Vagina (tissue), 2 donors: ENCODE results near the gene AKAIN1. TPM values are rescaled to one million over a fixed set of nuclear protein-coding genes. Genes with fewer than 3 reads are reported as not detected.

Experiments used
- DNase-seq, 2 donors: peaks; one replicate each; pipeline ENCODE4 v3.0.0-alpha.2; 2017; ENCODE audit errors: extremely low spot score in 2 of 2
- H3K27ac ChIP-seq: fragments of 200-600 bp; sonication (generic); one replicate; pipeline ENCODE4 v1.5.1; 2019
- H3K27me3 ChIP-seq: fragments of 200-600 bp; sonication (generic); one replicate; pipeline ENCODE4 v1.5.1; 2019
- H3K36me3 ChIP-seq, 2 donors: fragments of 200-600 bp; sonication (generic); one replicate each; pipeline ENCODE4 v1.5.1; 2017 to 2019
- H3K4me1 ChIP-seq: fragments of 200-600 bp; sonication (generic); one replicate; pipeline ENCODE4 v1.5.1; 2019
- H3K4me3 ChIP-seq, 2 donors: fragments of 200-600 bp; sonication (generic); 1 replicate in 1 of 2; 2 replicates in 1 of 2; pipeline ENCODE4 v1.5.1; 2016 to 2019
- H3K9me3 ChIP-seq: fragments of 200-600 bp; sonication (generic); one replicate; pipeline ENCODE4 v1.5.1; 2019
- CTCF ChIP-seq, 3 experiments: fragments of 450-650 bp in 2 of 3; fragments of 200-600 bp in 1 of 3; sonication (generic) in 1 of 3; IDR thresholded peaks; one replicate each; pipeline ENCODE4 v1.5.1; 2017 to 2019; ENCODE audit warnings: antibody characterized with exemption in 3 of 3, mild to moderate bottlenecking in 2 of 3, moderate library complexity in 2 of 3
- POLR2A ChIP-seq, 2 donors: fragments of 450-650 bp; IDR thresholded peaks; one replicate each; pipeline ENCODE4 v1.6.1; 2017; ENCODE audit warnings: antibody characterized with exemption in 2 of 2, mild to moderate bottlenecking in 2 of 2, moderate library complexity in 2 of 2
- POLR2AphosphoS5 ChIP-seq, 2 donors: sonication (generic); formaldehyde crosslinking; IDR thresholded peaks; one replicate each; pipeline ENCODE4 v1.9.0; 2017; ENCODE audit warnings: antibody characterized with exemption in 2 of 2, mild to moderate bottlenecking in 2 of 2, low read depth in 1 of 2; ENCODE audit not compliant: insufficient read depth in 1 of 2
- intact Hi-C: fragments of 100-400 bp; cut with DNase I; formaldehyde crosslinking; loops from one replicate; pipeline ENCODE4 v1.15.1; 2023
- total RNA-seq: library from RNA; depleted of rRNA; stranded (reverse); fragments of >200 nt; gene quantifications from one replicate; pipeline ENCODE4 v1.2.3, GENCODE V29; 2016

Gene AKAIN1
- total RNA-seq, 1 donor from 2014 or later, result not detected

- Histone ChIP-seq H3K27ac (no peak overlapping the region), H3K27me3 (no peaks in the 10 kb centered on the region), H3K4me3 (no peak overlapping the region), H3K4me1 (no peaks in the 10 kb centered on the region), H3K36me3 (no peaks in the 10 kb centered on the region), H3K9me3 (no peaks in the 10 kb centered on the region)
- TF ChIP-seq POLR2A (IDR thresholded peaks at IDR 0.05) (no peak), POLR2AphosphoS5 (IDR thresholded peaks at IDR 0.05; ENCODE audit: insufficient read depth in 1 of 2, low read depth in 1 of 2) (no peak), CTCF (IDR thresholded peaks at IDR 0.05) (no peak)
- DNase-seq, result no peak
- intact Hi-C loops, result no loop called here
These were observed 92.8 kb downstream of the AKAIN1 start for GRCh38 chr18:5104246-5104645.

- DNase-seq, result no peak
- intact Hi-C loops, result no loop called here
- Histone ChIP-seq H3K4me1 (no peaks in the 10 kb centered on the region), H3K36me3 (no peaks in the 10 kb centered on the region), H3K9me3 (no peaks in the 10 kb centered on the region), H3K4me3 (no peak overlapping the region), H3K27ac (no peak overlapping the region), H3K27me3 (no peaks in the 10 kb centered on the region)
- TF ChIP-seq POLR2AphosphoS5 (IDR thresholded peaks at IDR 0.05; ENCODE audit: insufficient read depth in 1 of 2, low read depth in 1 of 2), result no peak
- TF ChIP-seq CTCF (IDR thresholded peaks at IDR 0.05), result no peak
These were observed 93.4 kb downstream of the AKAIN1 start for GRCh38 chr18:5103693-5104092.

GRCh38 chr18:5103286-5103685 lies 93.8 kb downstream of the AKAIN1 start:
- intact Hi-C loops, result no loop called here
- TF ChIP-seq POLR2A (IDR thresholded peaks at IDR 0.05) (no peak), CTCF (IDR thresholded peaks at IDR 0.05) (no peak), POLR2AphosphoS5 (IDR thresholded peaks at IDR 0.05; ENCODE audit: insufficient read depth in 1 of 2, low read depth in 1 of 2) (no peak)
- Histone ChIP-seq H3K36me3 (no peaks in the 10 kb centered on the region), H3K27ac (no peak overlapping the region), H3K4me3 (no peak overlapping the region), H3K9me3 (no peaks in the 10 kb centered on the region), H3K27me3 (no peaks in the 10 kb centered on the region), H3K4me1 (no peaks in the 10 kb centered on the region)
- DNase-seq, result no peak

- DNase-seq, result no peak
- Histone ChIP-seq H3K27ac (no peak overlapping the region), H3K36me3 (no peaks in the 10 kb centered on the region), H3K9me3 (no peaks in the 10 kb centered on the region), H3K4me3 (no peak overlapping the region), H3K4me1 (no peaks in the 10 kb centered on the region), H3K27me3 (no peaks in the 10 kb centered on the region)
- intact Hi-C loops, result no loop called here
- TF ChIP-seq POLR2AphosphoS5 (IDR thresholded peaks at IDR 0.05; ENCODE audit: insufficient read depth in 1 of 2, low read depth in 1 of 2) (no peak), POLR2A (IDR thresholded peaks at IDR 0.05) (no peak), CTCF (IDR thresholded peaks at IDR 0.05) (no peak)
These were observed 99.8 kb downstream of the AKAIN1 start for GRCh38 chr18:5097116-5097703.

GRCh38 chr18:5095239-5095638 lies 101.8 kb downstream of the AKAIN1 start:
- no peak overlapping the region for H3K27ac ChIP-seq
- no peaks in the 10 kb centered on the region for H3K9me3 ChIP-seq
- intact Hi-C loops, result no loop called here
- DNase-seq, result no peak
- TF ChIP-seq POLR2AphosphoS5 (IDR thresholded peaks at IDR 0.05; ENCODE audit: insufficient read depth in 1 of 2, low read depth in 1 of 2) (no peak), CTCF (IDR thresholded peaks at IDR 0.05) (no peak), POLR2A (IDR thresholded peaks at IDR 0.05) (no peak)
- no peaks in the 10 kb centered on the region for H3K36me3 ChIP-seq
- H3K27me3 ChIP-seq, result no peaks in the 10 kb centered on the region
- H3K4me3 ChIP-seq, result no peak overlapping the region
- no peaks in the 10 kb centered on the region for H3K4me1 ChIP-seq
